Mesenchymal stem cell (in vitro differentiated cells and primary cell): ENCODE results near the gene NPAS2.

Experiments
- DNase-seq: peaks from one replicate; pipeline ENCODE4 v3.0.0-alpha.2; 2013
- H2AFZ ChIP-seq: one replicate; pipeline ENCODE4 v1.6.1; 2013; ENCODE audit warnings: low read depth, mild to moderate bottlenecking, control low read depth, inconsistent platforms, low read length, moderate library complexity
- H2AK5ac ChIP-seq: 2 replicates; pipeline ENCODE4 v1.6.1; 2013; ENCODE audit warnings: low read length, moderate library complexity, mild to moderate bottlenecking, inconsistent platforms; ENCODE audit not compliant: severe bottlenecking
- H2BK120ac ChIP-seq: one replicate; pipeline ENCODE4 v1.6.1; 2013; ENCODE audit warnings: low read depth, mild to moderate bottlenecking, inconsistent platforms, low read length, moderate library complexity
- H2BK12ac ChIP-seq, 2 experiments: one replicate each; pipeline ENCODE4 v1.6.1; 2013; ENCODE audit warnings: inconsistent platforms in 2 of 2, low read length in 2 of 2, mild to moderate bottlenecking in 2 of 2, moderate library complexity in 2 of 2, control low read depth in 1 of 2
- H2BK15ac ChIP-seq: one replicate; pipeline ENCODE4 v1.6.1; 2013; ENCODE audit warnings: mild to moderate bottlenecking, low read depth, inconsistent platforms; ENCODE audit not compliant: poor library complexity, severe bottlenecking
- H2BK5ac ChIP-seq: 2 replicates; pipeline ENCODE4 v1.6.1; 2013; ENCODE audit warnings: low read depth, mild to moderate bottlenecking, low read length, control low read depth, inconsistent platforms; ENCODE audit not compliant: poor library complexity, severe bottlenecking
- H3K14ac ChIP-seq, 2 experiments: one replicate each; pipeline ENCODE4 v1.6.1; 2013; ENCODE audit warnings: inconsistent platforms in 2 of 2, low read length in 2 of 2, control low read depth in 1 of 2, mild to moderate bottlenecking in 1 of 2, moderate library complexity in 1 of 2
- H3K18ac ChIP-seq, 2 experiments: one replicate each; pipeline ENCODE4 v1.6.1; 2013; ENCODE audit warnings: inconsistent platforms in 2 of 2, low read length in 2 of 2, control low read depth in 1 of 2, low read depth in 1 of 2, mild to moderate bottlenecking in 1 of 2
- H3K23ac ChIP-seq, 2 experiments: one replicate each; pipeline ENCODE4 v1.6.1; 2013; ENCODE audit warnings: inconsistent platforms in 2 of 2, low read length in 2 of 2, mild to moderate bottlenecking in 2 of 2, moderate library complexity in 2 of 2, control low read depth in 1 of 2
- H3K27ac ChIP-seq: 2 replicates; pipeline ENCODE4 v1.5.1; 2013; ENCODE audit warnings: mild to moderate bottlenecking, moderate library complexity, low read length, control low read depth, inconsistent platforms; ENCODE audit not compliant: poor library complexity, severe bottlenecking
- H3K27me3 ChIP-seq, 2 experiments: 2 replicates each; pipeline versions ENCODE4 v1.6.1 to v1.7.0; 2013; ENCODE audit warnings: low read length in 2 of 2, mild to moderate bottlenecking in 2 of 2, moderate library complexity in 2 of 2, control low read depth in 1 of 2, inconsistent platforms in 1 of 2; ENCODE audit not compliant: control insufficient read depth in 1 of 2, insufficient read depth in 1 of 2
- H3K36me3 ChIP-seq, 2 experiments: 2 replicates each; pipeline versions ENCODE4 v1.6.1 to v1.7.0; 2013; ENCODE audit warnings: low read length in 2 of 2, control low read depth in 1 of 2, inconsistent platforms in 1 of 2, low read depth in 1 of 2, mild to moderate bottlenecking in 1 of 2; ENCODE audit not compliant: insufficient read depth in 2 of 2, control insufficient read depth in 1 of 2
- H3K4ac ChIP-seq, 2 experiments: one replicate each; pipeline ENCODE4 v1.6.1; 2013; ENCODE audit warnings: inconsistent platforms in 2 of 2, low read length in 2 of 2, mild to moderate bottlenecking in 2 of 2, moderate library complexity in 2 of 2, control low read depth in 1 of 2, low read depth in 1 of 2
- H3K4me1 ChIP-seq: 2 replicates; pipeline ENCODE4 v1.6.1; 2013; ENCODE audit warnings: low read depth, low read length, control low read depth; ENCODE audit not compliant: control insufficient read depth, insufficient read depth
- H3K4me2 ChIP-seq: 2 replicates; pipeline ENCODE4 v1.6.1; 2013; ENCODE audit warnings: low read length, mild to moderate bottlenecking, inconsistent platforms; ENCODE audit not compliant: poor library complexity, severe bottlenecking
- H3K4me3 ChIP-seq, 2 experiments: 2 replicates each; pipeline versions ENCODE4 v1.5.1 to v1.7.0; 2013; ENCODE audit warnings: low read length in 2 of 2, mild to moderate bottlenecking in 2 of 2, control low read depth in 1 of 2, low read depth in 1 of 2; ENCODE audit not compliant: insufficient read depth in 1 of 2
- H3K79me1 ChIP-seq: replicated peaks from 2 replicates; pipeline ENCODE4 v1.6.1; 2013; ENCODE audit warnings: mild to moderate bottlenecking, control low read depth, low read length, inconsistent platforms; ENCODE audit not compliant: poor library complexity, severe bottlenecking
- H3K9ac ChIP-seq: 2 replicates; pipeline ENCODE4 v1.7.0; 2013; ENCODE audit warnings: mild to moderate bottlenecking, low read length, moderate library complexity
- H3K9me3 ChIP-seq: 2 replicates; pipeline ENCODE4 v1.7.0; 2013; ENCODE audit warnings: mild to moderate bottlenecking, low read length; ENCODE audit not compliant: control insufficient read depth
- H4K8ac ChIP-seq: one replicate; pipeline ENCODE4 v1.6.1; 2013; ENCODE audit warnings: inconsistent platforms, mild to moderate bottlenecking, low read length, moderate library complexity
- H4K91ac ChIP-seq: one replicate; pipeline ENCODE4 v1.6.1; 2013; ENCODE audit warnings: mild to moderate bottlenecking, low read length, inconsistent platforms
- WGBS: methylation state at CpG from one replicate; pipeline ENCODE4 v1.1.7; 2013; ENCODE audit warnings: mixed read lengths; 5-methylcytosine and 5-hydroxymethylcytosine counted together

Gene NPAS2

DNA sequence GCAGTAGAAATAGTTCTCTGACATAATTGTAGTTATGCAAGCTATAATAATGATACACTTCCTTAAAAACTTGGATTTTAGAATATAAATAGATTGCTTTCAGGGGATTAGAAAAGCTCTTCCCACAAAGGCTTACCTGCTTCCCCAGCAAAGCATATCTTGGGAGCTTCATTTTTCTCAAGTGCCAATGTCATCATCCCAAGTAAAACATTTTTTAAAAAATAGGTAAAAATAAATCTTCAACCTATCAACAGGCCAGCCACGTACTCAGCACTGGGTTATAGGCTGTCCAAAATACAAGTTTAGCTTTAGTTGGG is 39.0 kb upstream of the NPAS2 start:
- Histone ChIP-seq H4K8ac (no peak overlapping the region), H3K18ac (no peak overlapping the region), H3K4ac (no peak overlapping the region), H3K4me3 (no peak overlapping the region), H2AK5ac (no peak overlapping the region), H3K14ac (no peak overlapping the region), H3K79me1 (no peaks in the 10 kb centered on the region), H2BK15ac (no peak overlapping the region), H3K27me3 (peaks cover 3 to 6% of the 10 kb centered on the region in 2 experiments), H2BK12ac (no peak overlapping the region), H2BK5ac (no peak overlapping the region), H3K9me3 (no peaks in the 10 kb centered on the region), H3K4me2 (no peak overlapping the region), H3K23ac (no peak overlapping the region), H3K36me3 (no peaks in the 10 kb centered on the region), H2BK120ac (no peak overlapping the region), H3K9ac (no peak overlapping the region), H3K4me1 (peaks cover 6% of the 10 kb centered on the region), H4K91ac (no peak overlapping the region), H3K27ac (no peak overlapping the region), H2AFZ (no peak overlapping the region)
- 100% methylated on average over 1 of the region's 1 CpG for WGBS
- DNase-seq, result no peak

DNA sequence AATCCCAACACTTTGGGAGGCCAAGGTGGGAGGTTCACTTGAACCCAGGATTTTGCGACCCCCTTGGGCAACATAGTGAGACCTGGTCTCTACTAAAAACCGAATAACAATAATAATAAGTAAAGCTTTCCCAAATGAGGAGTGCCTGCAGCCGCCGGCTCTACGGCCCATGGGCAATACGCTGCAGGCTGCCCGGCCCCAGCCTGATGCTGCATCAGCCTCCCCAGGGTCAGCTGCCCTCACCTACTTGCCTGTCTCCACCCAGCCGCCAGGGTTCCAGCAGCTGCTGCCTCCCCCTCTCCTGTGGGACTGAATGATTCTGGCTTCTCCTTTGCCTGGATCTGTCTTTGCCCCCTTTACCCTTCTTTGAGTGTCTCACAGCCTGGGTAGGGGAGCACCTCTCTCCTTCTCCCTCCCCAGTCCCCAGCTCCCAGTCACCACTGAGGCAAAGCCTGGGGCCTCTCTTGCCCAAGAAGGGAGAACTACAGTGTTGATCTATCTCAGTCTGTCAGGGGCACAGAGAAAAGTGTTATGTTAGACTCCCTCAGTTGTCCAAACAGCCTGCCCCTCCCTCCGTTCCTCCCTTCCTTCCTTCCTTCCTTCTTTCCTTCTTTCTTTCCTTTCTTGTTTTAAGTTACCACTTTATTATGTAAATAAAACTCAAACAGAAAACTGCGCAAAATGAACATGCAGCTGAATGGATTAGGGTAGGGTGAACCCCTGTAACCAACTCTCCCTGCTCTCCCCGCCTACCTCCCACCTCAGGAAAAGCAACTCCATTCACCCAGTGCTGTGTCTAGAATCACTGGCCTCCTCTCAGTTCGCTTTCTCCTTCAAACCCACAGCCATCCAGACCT is 38.2 kb upstream of the NPAS2 start:
- Histone ChIP-seq H2AK5ac (no peak overlapping the region), H4K91ac (no peak overlapping the region), H2BK12ac (peak overlapping the region; percentile 38 to 57), H3K23ac (no peak overlapping the region), H3K18ac (peak overlapping the region; percentile 38 to 64), H3K4me3 (no peak overlapping the region), H2BK5ac (no peak overlapping the region), H3K9ac (no peak overlapping the region), H2AFZ (no peak overlapping the region), H3K4me2 (no peak overlapping the region), H2BK15ac (no peak overlapping the region), H3K27ac (no peak overlapping the region), H3K14ac (peak overlapping the region in 1 of 2 experiments; percentile 86), H3K4me1 (peaks cover 10% of the 10 kb centered on the region), H3K36me3 (no peaks in the 10 kb centered on the region), H3K4ac (no peak overlapping the region), H4K8ac (peak overlapping the region; percentile 62), H2BK120ac (no peak overlapping the region), H3K27me3 (peaks cover 3 to 6% of the 10 kb centered on the region in 2 experiments), H3K79me1 (no peaks in the 10 kb centered on the region), H3K9me3 (no peaks in the 10 kb centered on the region)
- WGBS, result 88% methylated on average over 12 of the region's 12 CpGs
- no peak for DNase-seq

GRCh38 chr2:100782380-100782878 is 37.5 kb upstream of the NPAS2 start:
- H3K4me1 ChIP-seq, result peaks cover 11% of the 10 kb centered on the region
- no peak overlapping the region for H2BK120ac ChIP-seq
- H3K36me3 ChIP-seq, result no peaks in the 10 kb centered on the region
- 94% methylated on average over 4 of the region's 6 CpGs for WGBS
- peaks cover under 1 to 6% of the 10 kb centered on the region in 2 experiments for H3K27me3 ChIP-seq
- no peak overlapping the region for H2AFZ ChIP-seq
- peak overlapping the region in 1 of 2 experiments; percentile 86 for H3K14ac ChIP-seq
- H3K27ac ChIP-seq, result no peak overlapping the region
- no peak overlapping the region for H2BK15ac ChIP-seq
- H3K23ac ChIP-seq, result no peak overlapping the region
- no peak overlapping the region for H3K9ac ChIP-seq
- DNase-seq, result no peak
- H4K91ac ChIP-seq, result peak overlapping the region; percentile 40
- H4K8ac ChIP-seq, result peak overlapping the region; percentile 62
- H3K18ac ChIP-seq, result peak overlapping the region in 1 of 2 experiments; percentile 64
- no peak overlapping the region for H3K4ac ChIP-seq
- no peak overlapping the region for H3K4me2 ChIP-seq
- H3K79me1 ChIP-seq, result no peaks in the 10 kb centered on the region
- no peak overlapping the region for H2BK5ac ChIP-seq
- H2BK12ac ChIP-seq, result peak overlapping the region in 1 of 2 experiments; percentile 57
- H2AK5ac ChIP-seq, result no peak overlapping the region
- H3K9me3 ChIP-seq, result no peaks in the 10 kb centered on the region
- no peak overlapping the region for H3K4me3 ChIP-seq

DNA sequence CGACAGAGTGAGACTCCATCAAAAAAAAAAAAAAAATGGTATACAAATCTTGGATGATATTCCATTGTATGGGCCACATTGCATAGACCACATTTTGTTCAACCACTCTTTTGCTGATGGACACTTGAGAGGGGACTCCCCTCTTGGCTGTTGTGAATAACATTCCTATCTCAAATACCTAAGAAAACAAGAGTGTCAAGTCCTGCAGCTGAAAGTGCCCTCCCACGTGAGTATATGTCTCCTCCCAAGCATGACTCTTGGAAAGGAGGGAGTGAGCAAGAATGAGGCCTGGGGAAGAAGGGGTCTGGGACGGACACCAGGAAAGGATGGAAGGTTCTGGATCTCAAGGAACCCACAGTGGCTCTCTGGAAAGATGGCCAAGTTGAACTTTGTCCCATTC is 36.0 kb upstream of the NPAS2 start:
- H3K79me1 ChIP-seq, result no peaks in the 10 kb centered on the region
- no peak overlapping the region for H2BK120ac ChIP-seq
- no peaks in the 10 kb centered on the region for H3K27me3 ChIP-seq
- no peak overlapping the region for H2AK5ac ChIP-seq
- H2AFZ ChIP-seq, result no peak overlapping the region
- no peak overlapping the region for H3K4ac ChIP-seq
- H3K4me3 ChIP-seq, result no peak overlapping the region
- no peak overlapping the region for H4K8ac ChIP-seq
- no peaks in the 10 kb centered on the region for H3K36me3 ChIP-seq
- no peak overlapping the region for H4K91ac ChIP-seq
- H3K14ac ChIP-seq, result peak overlapping the region in 1 of 2 experiments; percentile 83
- H3K9ac ChIP-seq, result no peak overlapping the region
- no peak overlapping the region for H3K4me2 ChIP-seq
- no peak overlapping the region for H2BK5ac ChIP-seq
- H2BK12ac ChIP-seq, result no peak overlapping the region
- H3K23ac ChIP-seq, result no peak overlapping the region
- no peak overlapping the region for H2BK15ac ChIP-seq
- 70% methylated on average over 2 of the region's 3 CpGs for WGBS
- H3K4me1 ChIP-seq, result peaks cover 11% of the 10 kb centered on the region
- H3K27ac ChIP-seq, result no peak overlapping the region
- no peaks in the 10 kb centered on the region for H3K9me3 ChIP-seq
- DNase-seq, result no peak
- H3K18ac ChIP-seq, result no peak overlapping the region
